ENCODE data around the gene BTBD16. TPM values are rescaled to one million over a fixed set of nuclear protein-coding genes. Genes with fewer than 3 reads are reported as not detected.

Gene BTBD16
- total RNA-seq, 6 experiments from 2014 or later = not detected

- no peak for DNase-seq
- Mint-ChIP-seq H3K27me3 (ENCODE audit: insufficient read depth) (peaks cover 2% of the 10 kb centered on the region), H3K4me1 (ENCODE audit: low read depth) (no peaks in the 10 kb centered on the region), H3K9me3 (no peaks in the 10 kb centered on the region), H3K27ac (no peak overlapping the region), H3K4me3 (no peak overlapping the region), H3K36me3 (ENCODE audit: low read depth) (peaks cover 10% of the 10 kb centered on the region; the same call in 1 of the 2 replicates)
- no peak for TF ChIP-seq CTCF (IDR thresholded peaks at IDR 0.05)
Observed at GRCh38 chr10:122236690-122237306, 34.3 kb upstream of the BTBD16 start.

- Mint-ChIP-seq H3K9me3 (no peaks in the 10 kb centered on the region), H3K4me1 (ENCODE audit: low read depth) (no peaks in the 10 kb centered on the region), H3K4me3 (no peak overlapping the region), H3K27me3 (ENCODE audit: insufficient read depth) (peaks cover 3% of the 10 kb centered on the region), H3K36me3 (ENCODE audit: low read depth) (peaks cover 10% of the 10 kb centered on the region; the same call in 1 of the 2 replicates), H3K27ac (no peak overlapping the region)
- no peak for TF ChIP-seq CTCF (IDR thresholded peaks at IDR 0.05)
- DNase-seq = no peak
Observed at GRCh38 chr10:122237331-122237990, 33.6 kb upstream of the BTBD16 start.

GRCh38 chr10:122239578-122240257, 31.4 kb upstream of the BTBD16 start:
- peak; percentile 10 for DNase-seq

GRCh38 chr10:122240401-122240800, 30.7 kb upstream of the BTBD16 start:
- H3K27me3 Mint-ChIP-seq (ENCODE audit: insufficient read depth) = peaks cover 3% of the 10 kb centered on the region
- H3K4me1 Mint-ChIP-seq (ENCODE audit: low read depth) = no peaks in the 10 kb centered on the region

More at GRCh38 chr10:122239578-122240257, 31.4 kb upstream of the BTBD16 start:
- no peaks in the 10 kb centered on the region for H3K9me3 Mint-ChIP-seq
- no peak; the same call in 1 of the 2 replicates for TF ChIP-seq CTCF (IDR thresholded peaks at IDR 0.05)
- H3K27ac Mint-ChIP-seq = peak overlapping the region; percentile 21; the same call in 1 of the 2 replicates
- H3K36me3 Mint-ChIP-seq (ENCODE audit: low read depth) = peaks cover 10% of the 10 kb centered on the region; the same call in 1 of the 2 replicates
- no peak overlapping the region for H3K4me3 Mint-ChIP-seq
- no peaks in the 10 kb centered on the region for H3K4me1 Mint-ChIP-seq (ENCODE audit: low read depth)
- peaks cover 3% of the 10 kb centered on the region for H3K27me3 Mint-ChIP-seq (ENCODE audit: insufficient read depth)

More at GRCh38 chr10:122240401-122240800, 30.7 kb upstream of the BTBD16 start:
- DNase-seq = no peak
- Mint-ChIP-seq H3K27ac (no peak overlapping the region), H3K9me3 (no peaks in the 10 kb centered on the region), H3K36me3 (ENCODE audit: low read depth) (peaks cover 10% of the 10 kb centered on the region; the same call in 1 of the 2 replicates), H3K4me3 (no peak overlapping the region)
- no peak for TF ChIP-seq CTCF (IDR thresholded peaks at IDR 0.05)
